ENCODE results near the gene MAP1A.
"Not testable (repeated sequence)": the region's sequence is repeated elsewhere in the genome, so short reads cannot be mapped to it uniquely, and the experiment has no call there.

The MAP1A gene

DNA sequence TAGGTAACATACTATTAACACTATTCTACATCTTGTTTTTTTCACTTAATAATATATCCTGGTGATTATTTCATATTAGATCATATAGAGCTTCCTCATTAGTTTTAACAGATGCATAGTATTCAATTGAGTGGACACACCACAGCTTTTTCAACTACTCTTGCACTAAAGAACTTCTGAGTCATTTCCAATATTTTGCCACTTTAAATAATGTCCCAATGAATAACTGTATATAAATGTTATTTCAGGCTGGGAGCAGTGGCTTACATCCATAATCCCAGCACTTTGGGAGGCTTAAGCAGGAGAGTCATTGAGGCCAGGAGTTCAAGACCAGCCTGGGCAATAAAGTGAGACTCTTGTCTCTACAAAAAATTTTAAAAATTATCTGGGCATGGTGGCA, 26.9 kb downstream of the MAP1A start:
- TF ChIP-seq, protein P1, sequence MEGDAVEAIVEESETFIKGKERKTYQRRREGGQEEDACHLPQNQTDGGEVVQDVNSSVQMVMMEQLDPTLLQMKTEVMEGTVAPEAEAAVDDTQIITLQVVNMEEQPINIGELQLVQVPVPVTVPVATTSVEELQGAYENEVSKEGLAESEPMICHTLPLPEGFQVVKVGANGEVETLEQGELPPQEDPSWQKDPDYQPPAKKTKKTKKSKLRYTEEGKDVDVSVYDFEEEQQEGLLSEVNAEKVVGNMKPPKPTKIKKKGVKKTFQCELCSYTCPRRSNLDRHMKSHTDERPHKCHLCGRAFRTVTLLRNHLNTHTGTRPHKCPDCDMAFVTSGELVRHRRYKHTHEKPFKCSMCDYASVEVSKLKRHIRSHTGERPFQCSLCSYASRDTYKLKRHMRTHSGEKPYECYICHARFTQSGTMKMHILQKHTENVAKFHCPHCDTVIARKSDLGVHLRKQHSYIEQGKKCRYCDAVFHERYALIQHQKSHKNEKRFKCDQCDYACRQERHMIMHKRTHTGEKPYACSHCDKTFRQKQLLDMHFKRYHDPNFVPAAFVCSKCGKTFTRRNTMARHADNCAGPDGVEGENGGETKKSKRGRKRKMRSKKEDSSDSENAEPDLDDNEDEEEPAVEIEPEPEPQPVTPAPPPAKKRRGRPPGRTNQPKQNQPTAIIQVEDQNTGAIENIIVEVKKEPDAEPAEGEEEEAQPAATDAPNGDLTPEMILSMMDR (IDR thresholded peaks at IDR 0.05; ENCODE audit: borderline replicate concordance, insufficient read depth, low read depth, low read length): no peak
- no peak overlapping the region for H3K4me3 ChIP-seq (ENCODE audit: low read depth, low read length)

DNA sequence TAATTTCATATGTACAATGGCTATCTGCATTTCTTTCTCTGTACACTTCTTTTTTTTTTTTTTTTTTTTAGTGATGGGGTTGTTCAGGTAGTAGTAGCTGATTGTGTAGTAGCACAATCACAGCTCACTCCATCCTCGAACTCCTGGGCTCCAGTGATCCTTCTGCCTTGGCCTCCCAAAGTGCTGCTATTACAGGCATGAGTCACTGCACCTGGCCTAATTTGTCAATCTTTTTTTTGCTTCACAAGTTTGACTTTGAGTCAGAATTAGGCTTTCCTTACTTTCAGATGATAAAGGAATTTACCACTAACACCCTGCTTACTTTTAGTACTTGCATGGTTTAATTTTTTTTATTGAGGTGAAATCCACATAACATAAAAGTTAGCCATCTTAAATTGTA, 28.0 kb downstream of the MAP1A start:
- H3K4me3 ChIP-seq (ENCODE audit: low read depth, low read length): no peak overlapping the region
- TF ChIP-seq, protein P1 (IDR thresholded peaks at IDR 0.05; ENCODE audit: borderline replicate concordance, insufficient read depth, low read depth, low read length): no peak

DNA sequence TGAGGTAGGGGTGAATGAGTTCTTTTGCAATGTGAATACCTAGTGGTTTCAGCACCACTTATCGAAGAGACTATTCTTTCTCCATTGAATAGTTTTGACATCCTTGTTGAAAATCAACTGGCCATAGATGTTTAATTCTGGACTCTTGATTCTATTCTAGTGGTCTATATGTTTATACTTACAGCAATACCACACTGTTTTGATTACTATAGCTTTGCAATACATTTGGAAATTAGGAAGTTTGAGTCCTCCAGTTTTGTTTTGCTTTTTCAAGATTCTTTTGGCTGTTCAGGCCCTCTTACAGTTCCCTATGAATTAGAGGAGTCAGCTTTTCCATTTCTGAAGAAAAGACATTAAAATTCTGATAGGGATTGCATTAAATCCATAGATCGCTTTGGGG, 30.1 kb downstream of the MAP1A start:
- TF ChIP-seq, protein P1 (IDR thresholded peaks at IDR 0.05; ENCODE audit: borderline replicate concordance, insufficient read depth, low read depth, low read length): no peak
- no peak overlapping the region for H3K4me3 ChIP-seq (ENCODE audit: low read depth, low read length)

DNA sequence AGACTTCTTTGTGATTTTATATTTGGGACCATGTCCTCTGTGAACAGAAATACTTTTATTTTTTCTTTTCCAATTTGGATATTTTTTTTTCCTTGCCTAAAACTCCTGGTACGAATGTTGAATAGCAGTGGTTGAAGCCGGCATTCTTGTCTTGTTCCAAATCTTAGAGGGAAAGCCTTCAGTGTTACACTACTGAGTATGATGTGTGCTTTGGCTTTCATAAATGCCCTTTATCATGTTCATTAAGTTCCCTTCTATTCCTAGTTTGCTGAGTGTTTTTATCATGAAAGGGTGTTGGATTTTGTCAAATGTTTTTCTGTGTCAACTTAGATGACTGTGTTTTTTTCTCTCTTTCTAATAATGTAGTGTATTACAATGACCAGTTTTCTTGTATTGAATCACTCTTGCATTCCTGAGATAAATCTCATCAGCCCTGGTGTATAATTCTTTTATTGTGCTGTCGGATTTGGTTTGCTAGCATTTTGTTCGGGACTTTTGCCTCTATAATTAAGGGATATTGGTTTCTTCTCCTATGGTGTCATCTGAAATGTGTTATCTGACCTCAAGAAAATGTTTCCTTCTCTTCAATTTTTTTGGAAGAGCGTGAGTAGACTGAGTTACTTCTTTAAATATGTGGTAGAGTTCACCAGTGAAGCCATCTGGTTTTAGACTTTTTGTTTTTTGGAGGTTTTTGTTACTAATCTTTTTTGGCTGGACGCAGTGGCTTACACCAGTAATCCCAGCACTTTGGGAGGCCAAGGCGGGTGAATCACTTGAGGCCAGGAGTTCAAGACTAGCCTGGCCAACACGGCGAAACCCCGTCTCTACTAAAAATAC, 33.3 kb downstream of the MAP1A start:
- TF ChIP-seq, protein P1 (IDR thresholded peaks at IDR 0.05; ENCODE audit: borderline replicate concordance, insufficient read depth, low read depth, low read length): no peak
- H3K4me3 ChIP-seq (ENCODE audit: low read depth, low read length): no peak overlapping the region

DNA sequence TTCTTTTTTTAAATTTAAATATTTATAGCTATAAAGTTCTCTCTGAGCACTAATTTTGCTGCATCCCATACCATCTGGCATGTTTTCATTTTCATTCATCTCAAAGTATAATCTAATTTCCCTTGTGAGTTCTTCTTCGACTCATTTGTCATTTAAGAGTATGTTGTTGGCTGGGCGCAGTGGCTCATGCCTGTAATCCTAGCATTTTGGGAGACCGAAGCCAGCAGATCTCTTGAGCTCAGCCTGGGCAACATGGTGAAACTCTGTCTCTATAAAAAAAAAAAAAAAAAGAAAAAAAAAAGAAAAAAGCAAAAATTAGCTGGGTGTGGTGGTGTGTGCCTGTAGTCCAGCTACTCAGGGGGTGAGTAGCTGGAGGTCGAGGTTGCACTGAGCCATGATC, 34.8 kb downstream of the MAP1A start:
- TF ChIP-seq, protein P1 (IDR thresholded peaks at IDR 0.05; ENCODE audit: borderline replicate concordance, insufficient read depth, low read depth, low read length): no peak
- H3K4me3 ChIP-seq (ENCODE audit: low read depth, low read length): no peak overlapping the region

DNA sequence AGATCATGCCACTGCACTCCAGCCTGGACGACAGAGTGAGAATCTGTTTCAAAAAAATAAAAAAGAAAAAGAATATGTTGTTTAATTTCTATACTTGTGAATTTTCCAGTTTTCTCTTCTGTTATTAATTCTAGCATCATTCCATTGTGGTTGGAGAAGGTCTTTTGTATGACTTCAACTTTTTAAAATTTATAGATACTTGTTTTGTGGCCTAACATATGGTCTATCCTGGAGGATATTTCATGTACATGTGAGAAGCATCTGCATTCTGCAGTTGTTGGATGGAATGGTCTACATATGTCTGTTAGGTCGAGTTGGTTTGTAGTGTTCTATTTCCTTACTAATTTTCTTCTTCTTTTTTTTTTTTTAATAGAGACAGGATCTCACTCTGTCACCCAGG, 35.6 kb downstream of the MAP1A start:
- TF ChIP-seq, protein P1 (IDR thresholded peaks at IDR 0.05; ENCODE audit: borderline replicate concordance, insufficient read depth, low read depth, low read length): no peak
- H3K4me3 ChIP-seq (ENCODE audit: low read depth, low read length): no peak overlapping the region

DNA sequence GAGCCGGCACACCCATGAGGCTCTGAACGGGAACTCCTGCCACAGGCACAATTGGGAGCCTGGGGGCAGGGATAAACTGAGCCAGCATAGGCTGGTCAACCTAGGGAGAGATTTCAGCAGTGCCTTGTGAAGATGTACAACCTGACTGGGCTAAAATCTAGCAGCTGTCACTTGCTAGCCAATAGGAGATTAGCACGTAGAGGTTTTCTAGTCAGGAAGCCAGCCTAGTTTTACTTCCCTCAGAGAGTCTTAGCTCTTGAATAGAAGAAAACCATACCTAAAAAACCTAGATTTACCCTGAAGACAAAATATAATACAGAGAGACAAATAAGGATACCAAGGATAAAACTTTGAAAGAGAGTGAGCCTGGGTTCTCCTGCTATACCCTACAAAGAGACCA, 45.3 kb downstream of the MAP1A start:
- H3K4me3 ChIP-seq (ENCODE audit: low read depth, low read length): not testable (repeated sequence)

DNA sequence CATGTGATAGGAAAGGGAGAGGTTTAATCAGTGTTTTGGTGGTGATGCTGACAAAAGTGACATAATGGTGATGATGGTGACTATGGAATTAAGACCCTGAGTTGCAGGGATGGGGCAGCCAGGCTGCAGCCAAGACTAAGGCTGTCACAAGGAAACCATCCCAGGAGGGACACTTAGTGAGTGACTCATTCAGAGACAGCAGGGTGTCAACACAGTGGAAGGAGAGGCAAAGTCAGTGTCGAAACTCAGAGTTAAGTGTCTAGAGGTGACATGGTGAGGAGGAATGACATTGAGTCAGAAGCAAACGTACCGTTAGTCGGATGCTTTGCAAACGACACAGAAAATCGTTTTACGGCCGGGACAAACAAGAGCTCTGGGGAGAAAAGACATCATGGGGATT, 46.4 kb downstream of the MAP1A start:
- not testable (repeated sequence) for H3K4me3 ChIP-seq (ENCODE audit: low read depth, low read length)

DNA sequence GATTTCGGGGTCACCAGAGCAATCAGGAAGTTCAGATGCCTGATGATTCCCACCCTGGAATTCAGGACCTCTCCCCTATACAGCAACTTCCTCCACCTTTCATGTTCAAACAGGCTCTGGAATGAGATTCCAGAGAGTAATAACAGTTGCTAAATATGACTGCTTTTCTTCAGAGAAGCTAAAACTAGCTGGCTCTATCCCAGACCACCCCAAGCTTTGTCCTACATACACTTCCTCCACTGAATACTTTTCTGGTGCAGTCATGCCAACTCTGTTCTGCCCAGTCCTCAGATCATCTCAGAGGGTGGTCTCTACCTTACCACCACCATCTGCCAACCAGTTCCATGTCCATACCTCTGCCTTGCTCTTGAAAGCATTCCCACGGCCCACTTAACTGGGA, 49.2 kb downstream of the MAP1A start:
- H3K4me3 ChIP-seq (ENCODE audit: low read depth, low read length): not testable (repeated sequence)

DNA sequence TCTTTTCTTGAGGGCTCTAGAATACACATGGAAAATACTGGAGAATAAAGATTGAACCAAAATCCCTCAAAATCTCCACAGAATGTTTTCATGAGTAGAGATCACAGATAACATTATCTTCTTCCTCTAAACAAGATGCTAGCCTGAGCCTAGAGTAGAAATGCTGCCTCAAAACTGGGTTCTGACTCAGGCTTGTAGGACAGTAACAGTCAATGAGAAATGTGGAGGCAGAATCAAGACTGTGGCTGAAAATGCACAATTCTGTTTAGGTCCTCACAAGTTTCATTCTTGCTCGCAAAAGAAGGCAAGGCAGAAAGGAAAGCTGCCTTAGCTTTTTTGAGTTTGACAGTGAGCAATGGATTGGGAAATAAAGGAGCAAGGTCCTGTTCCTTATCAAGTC, 57.2 kb downstream of the MAP1A start:
- not testable (repeated sequence) for H3K4me3 ChIP-seq (ENCODE audit: low read depth, low read length)

Measured in GM12875 (cell line).